ENCODE results near the gene OLFML2B.

DNA sequence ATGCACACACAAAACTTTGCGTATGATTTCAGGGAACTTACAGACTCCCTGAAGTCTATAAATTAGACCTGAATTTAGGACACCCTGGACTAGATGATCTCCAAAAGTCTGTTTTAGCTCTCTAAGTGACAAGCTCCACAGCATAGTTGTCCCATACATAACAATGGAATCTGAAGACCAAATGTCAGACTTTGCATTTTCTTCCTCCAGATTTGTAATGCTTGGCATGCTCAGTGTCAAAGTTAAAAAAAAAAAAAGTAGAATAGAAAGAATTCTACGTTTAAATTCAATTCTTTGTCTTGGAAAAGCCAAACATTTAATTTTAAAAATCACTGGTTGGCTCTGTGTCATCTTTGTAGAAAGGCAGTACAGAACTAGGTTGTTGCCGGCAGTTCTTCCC, 66.7 kb downstream of the OLFML2B start:
- TF ChIP-seq, protein P1, sequence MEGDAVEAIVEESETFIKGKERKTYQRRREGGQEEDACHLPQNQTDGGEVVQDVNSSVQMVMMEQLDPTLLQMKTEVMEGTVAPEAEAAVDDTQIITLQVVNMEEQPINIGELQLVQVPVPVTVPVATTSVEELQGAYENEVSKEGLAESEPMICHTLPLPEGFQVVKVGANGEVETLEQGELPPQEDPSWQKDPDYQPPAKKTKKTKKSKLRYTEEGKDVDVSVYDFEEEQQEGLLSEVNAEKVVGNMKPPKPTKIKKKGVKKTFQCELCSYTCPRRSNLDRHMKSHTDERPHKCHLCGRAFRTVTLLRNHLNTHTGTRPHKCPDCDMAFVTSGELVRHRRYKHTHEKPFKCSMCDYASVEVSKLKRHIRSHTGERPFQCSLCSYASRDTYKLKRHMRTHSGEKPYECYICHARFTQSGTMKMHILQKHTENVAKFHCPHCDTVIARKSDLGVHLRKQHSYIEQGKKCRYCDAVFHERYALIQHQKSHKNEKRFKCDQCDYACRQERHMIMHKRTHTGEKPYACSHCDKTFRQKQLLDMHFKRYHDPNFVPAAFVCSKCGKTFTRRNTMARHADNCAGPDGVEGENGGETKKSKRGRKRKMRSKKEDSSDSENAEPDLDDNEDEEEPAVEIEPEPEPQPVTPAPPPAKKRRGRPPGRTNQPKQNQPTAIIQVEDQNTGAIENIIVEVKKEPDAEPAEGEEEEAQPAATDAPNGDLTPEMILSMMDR (conservative IDR thresholded peaks at IDR 0.05 in 1 of 2, IDR thresholded peaks at IDR 0.05 in 1 of 2; ENCODE audit: low read depth in 1 of 2, low read length in 2 of 2): no peak
- no peak for TF ChIP-seq EZH2 (IDR thresholded peaks at IDR 0.05; ENCODE audit: low read length, missing control alignments)
